ENCODE measurements around the gene RTKN. TPM values are rescaled to one million over a fixed set of nuclear protein-coding genes. Genes with fewer than 3 reads are reported as not detected.

Gene RTKN
- polyA plus RNA-seq, 3 donors: 0.07 TPM; not detected in 2

DNA sequence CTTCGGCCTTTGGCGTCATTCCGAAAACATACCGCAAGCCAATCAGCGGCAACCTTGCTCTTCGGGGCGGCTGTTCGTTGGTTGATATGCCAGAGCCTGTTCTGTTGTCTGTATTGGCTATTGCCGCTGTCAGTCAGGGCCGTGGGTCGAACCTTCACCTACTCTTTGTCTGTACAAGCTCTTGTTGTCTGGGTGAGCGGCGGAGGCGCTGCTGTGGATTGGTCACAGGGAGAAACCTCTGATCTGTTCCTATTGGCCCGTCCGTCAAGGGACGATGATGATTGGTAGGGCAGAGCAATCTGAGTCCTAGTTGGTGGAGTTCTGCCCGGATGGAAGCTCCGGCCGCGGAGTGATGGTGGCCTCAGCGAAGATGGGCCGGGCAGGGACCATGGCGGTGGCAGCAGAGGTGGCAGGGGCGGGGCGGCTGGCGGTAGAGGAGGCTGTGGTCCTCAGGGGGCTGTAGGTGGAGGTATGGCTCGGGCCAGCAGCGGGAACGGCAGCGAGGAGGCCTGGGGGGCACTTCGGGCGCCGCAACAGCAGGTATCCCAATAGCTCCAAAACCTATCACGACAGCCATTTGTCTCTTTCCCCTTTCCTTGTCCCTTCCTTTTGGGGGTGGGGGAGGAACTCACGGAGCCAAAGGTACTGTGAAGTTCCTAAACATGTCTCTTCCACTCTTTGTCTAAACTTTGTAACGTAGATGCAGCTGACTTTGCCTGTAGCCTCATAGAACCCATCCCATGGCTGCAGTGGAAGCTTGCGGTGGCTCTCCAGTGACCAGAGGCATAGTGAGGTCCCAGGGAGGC lies 16.6 kb upstream of the RTKN start, which contains the start of gene WBP1:
WBP1 (plus strand) TSS at position 307 of the 806 bp plus-strand sequence; CDS start at position 472, 165 bp downstream.
- Histone ChIP-seq H2AFZ (ENCODE audit: insufficient read depth, low read depth, low read length, poor library complexity, severe bottlenecking) (peak within 1 kb of the TSS; percentile 92), H3K4me3 (replicated peaks in 1 of 3; ENCODE audit: low read depth in 2 of 3, low read length in 3 of 3) (peak within 1 kb of the TSS; percentile 74 to 90 (median 80)), H3K9me3 (replicated peaks in 1 of 2; ENCODE audit: control insufficient read depth in 1 of 2, insufficient read depth in 1 of 2, low read length in 2 of 2) (no peaks in the 10 kb centered on the region), H3K27me3 (ENCODE audit: control insufficient read depth in 2 of 2, insufficient read depth in 2 of 2, low read length in 2 of 2) (no peaks in the 10 kb centered on the region), H3K36me3 (replicated peaks in 1 of 2; ENCODE audit: control insufficient read depth in 1 of 2, insufficient read depth in 2 of 2, low read length in 2 of 2) (peaks cover 19 to 24% of the 10 kb centered on the region in 2 donors), H3K79me2 (ENCODE audit: insufficient read depth, low read length) (peaks cover 21% of the 10 kb centered on the region), H3K4me1 (ENCODE audit: control insufficient read depth in 1 of 2, insufficient read depth in 2 of 2, low read length in 2 of 2) (peaks cover 35 to 41% of the 10 kb centered on the region in 2 donors), H3K27ac (ENCODE audit: low read depth in 1 of 2, low read length in 2 of 2) (peak within 1 kb of the TSS; percentile 81 to 92), H3K9ac (ENCODE audit: insufficient read depth, low read length, poor library complexity, severe bottlenecking) (peak within 1 kb of the TSS; percentile 85), H3K4me2 (replicated peaks; ENCODE audit: extremely low read depth, low read length, poor library complexity, severe bottlenecking) (peak within 1 kb of the TSS; percentile 100), H4K20me1 (ENCODE audit: insufficient read depth, low read length) (no peaks in the 10 kb centered on the region)
- H3K4me3 Mint-ChIP-seq: peak within 1 kb of the TSS; percentile 93 to 94
- intact Hi-C loops (cut with micrococcal nuclease): loop anchor here (5.0 kb wide), 1 partner anchor 69 kb away; the partner anchor contains the start of genes AUP1 (in 2 of the 2), DQX1 (in 2 of the 2) and HTRA2 (in 2 of the 2)
- H3K27me3 Mint-ChIP-seq (ENCODE audit: low read depth in 3 of 3): peaks cover 0 to 2% (median 0%) of the 10 kb centered on the region in 3 donors
- 0% methylated on average over 23 of the region's 38 CpGs for WGBS (ENCODE audit: insufficient coverage)
- peaks cover 0 to 2% (median 0%) of the 10 kb centered on the region in 7 donors for H3K9me3 Mint-ChIP-seq
- peaks cover 46% of the 10 kb centered on the region for H3K4me1 Mint-ChIP-seq
- DNase-seq: peak; percentile 100
- peaks cover 25 to 34% of the 10 kb centered on the region in 2 donors for H3K36me3 Mint-ChIP-seq
- H3K27ac Mint-ChIP-seq: peak within 1 kb of the TSS; percentile 87 to 97 (median 94)
- no peak for TF ChIP-seq CTCF (IDR thresholded peaks at IDR 0.05)

GRCh38 chr2:74457549-74458131 lies 15.9 kb upstream of the RTKN start:
- Histone ChIP-seq H3K79me2 (ENCODE audit: insufficient read depth, low read length) (peaks cover 21% of the 10 kb centered on the region), H3K36me3 (replicated peaks in 1 of 2; ENCODE audit: control insufficient read depth in 1 of 2, insufficient read depth in 2 of 2, low read length in 2 of 2) (peaks cover 15 to 17% of the 10 kb centered on the region in 2 donors), H3K4me1 (ENCODE audit: control insufficient read depth in 1 of 2, insufficient read depth in 2 of 2, low read length in 2 of 2) (peaks cover 35 to 41% of the 10 kb centered on the region in 2 donors), H3K9me3 (replicated peaks in 1 of 2; ENCODE audit: control insufficient read depth in 1 of 2, insufficient read depth in 1 of 2, low read length in 2 of 2) (no peaks in the 10 kb centered on the region), H3K27ac (ENCODE audit: low read depth in 1 of 2, low read length in 2 of 2) (peak overlapping the region; percentile 81 to 92), H3K27me3 (ENCODE audit: control insufficient read depth in 2 of 2, insufficient read depth in 2 of 2, low read length in 2 of 2) (no peaks in the 10 kb centered on the region), H3K4me3 (replicated peaks in 1 of 3; ENCODE audit: low read depth in 2 of 3, low read length in 3 of 3) (peak overlapping the region; percentile 72 to 90 (median 80)), H3K9ac (ENCODE audit: insufficient read depth, low read length, poor library complexity, severe bottlenecking) (peak overlapping the region; percentile 85), H2AFZ (ENCODE audit: insufficient read depth, low read depth, low read length, poor library complexity, severe bottlenecking) (peak overlapping the region; percentile 92), H4K20me1 (ENCODE audit: insufficient read depth, low read length) (no peaks in the 10 kb centered on the region), H3K4me2 (replicated peaks; ENCODE audit: extremely low read depth, low read length, poor library complexity, severe bottlenecking) (peak overlapping the region; percentile 100)
- Mint-ChIP-seq H3K36me3 (peaks cover 18 to 29% of the 10 kb centered on the region in 2 donors), H3K4me3 (peak overlapping the region; percentile 93 to 94), H3K27ac (peak overlapping the region; percentile 87 to 97 (median 94)), H3K27me3 (ENCODE audit: low read depth in 3 of 3) (peaks cover 0 to 2% (median 0%) of the 10 kb centered on the region in 3 donors), H3K9me3 (no peaks in the 10 kb centered on the region), H3K4me1 (peaks cover 43% of the 10 kb centered on the region)
- DNase-seq: no peak
- intact Hi-C loops (cut with micrococcal nuclease): loop anchor here (5.0 kb wide), 1 partner anchor 70 kb away; the partner anchor contains the start of genes AUP1 (in 2 of the 2), DQX1 (in 2 of the 2) and HTRA2 (in 2 of the 2)
- TF ChIP-seq CTCF (IDR thresholded peaks at IDR 0.05): no peak
- under 1% methylated on average over 39 of the region's 46 CpGs for WGBS (ENCODE audit: insufficient coverage)
